HL-60 (cell line): ENCODE measurements around the gene PEX6.

Experiments used
- DNase-seq, 2 experiments: peaks; one replicate each; pipeline ENCODE4 v3.0.0-alpha.2; 2010 to 2020; ENCODE audit warnings: low read depth in 1 of 2, low spot score in 1 of 2
- H3K27ac ChIP-seq: fragments of 250-450 bp; sonication (Bioruptor Pico); replicated peaks from 2 replicates; pipeline ENCODE4 v1.5.1; 2020; ENCODE audit warnings: mild to moderate bottlenecking, moderate library complexity
- H3K27me3 ChIP-seq: fragments of 250-450 bp; sonication (Bioruptor Pico); 2 replicates; pipeline ENCODE4 v1.5.1; 2021; ENCODE audit warnings: mild to moderate bottlenecking, moderate library complexity; ENCODE audit not compliant: insufficient read depth, poor library complexity, severe bottlenecking
- H3K4me3 ChIP-seq: replicated peaks from 2 replicates; pipeline ENCODE4 v1.5.1; 2011; ENCODE audit warnings: mild to moderate bottlenecking, control low read depth, low read length; ENCODE audit not compliant: insufficient read depth
- CTCF ChIP-seq: IDR thresholded peaks from one replicate; pipeline ENCODE4 v1.5.1; 2011; ENCODE audit warnings: low read length, control low read depth, inconsistent platforms; ENCODE audit not compliant: insufficient read depth
- GABPA ChIP-seq: IDR thresholded peaks from 2 replicates; pipeline ENCODE4 v1.6.1; 2012; ENCODE audit warnings: low read depth
- POLR2AphosphoS5 ChIP-seq: IDR thresholded peaks from 2 replicates; pipeline ENCODE4 v1.6.1; 2012; ENCODE audit warnings: low read depth
- SPI1 ChIP-seq: IDR thresholded peaks from 2 replicates; pipeline ENCODE4 v1.6.1; 2012; ENCODE audit warnings: low read depth, mild to moderate bottlenecking, borderline replicate concordance
- TF ChIP-seq, protein P1 (sequence below): IDR thresholded peaks from 2 replicates; pipeline ENCODE4 v1.6.1; 2012; ENCODE audit warnings: low read depth; ENCODE audit not compliant: insufficient replicate concordance

The PEX6 gene

GRCh38 chr6:42971746-42972327, 7.1 kb downstream of the PEX6 start:
- no peak for DNase-seq
- Histone ChIP-seq H3K27ac (no peak overlapping the region), H3K27me3 (no peaks in the 10 kb centered on the region), H3K4me3 (no peak overlapping the region)
- TF ChIP-seq GABPA, result no peak
- TF ChIP-seq POLR2AphosphoS5, result no peak
- no peak for TF ChIP-seq SPI1
- TF ChIP-seq, protein P1, sequence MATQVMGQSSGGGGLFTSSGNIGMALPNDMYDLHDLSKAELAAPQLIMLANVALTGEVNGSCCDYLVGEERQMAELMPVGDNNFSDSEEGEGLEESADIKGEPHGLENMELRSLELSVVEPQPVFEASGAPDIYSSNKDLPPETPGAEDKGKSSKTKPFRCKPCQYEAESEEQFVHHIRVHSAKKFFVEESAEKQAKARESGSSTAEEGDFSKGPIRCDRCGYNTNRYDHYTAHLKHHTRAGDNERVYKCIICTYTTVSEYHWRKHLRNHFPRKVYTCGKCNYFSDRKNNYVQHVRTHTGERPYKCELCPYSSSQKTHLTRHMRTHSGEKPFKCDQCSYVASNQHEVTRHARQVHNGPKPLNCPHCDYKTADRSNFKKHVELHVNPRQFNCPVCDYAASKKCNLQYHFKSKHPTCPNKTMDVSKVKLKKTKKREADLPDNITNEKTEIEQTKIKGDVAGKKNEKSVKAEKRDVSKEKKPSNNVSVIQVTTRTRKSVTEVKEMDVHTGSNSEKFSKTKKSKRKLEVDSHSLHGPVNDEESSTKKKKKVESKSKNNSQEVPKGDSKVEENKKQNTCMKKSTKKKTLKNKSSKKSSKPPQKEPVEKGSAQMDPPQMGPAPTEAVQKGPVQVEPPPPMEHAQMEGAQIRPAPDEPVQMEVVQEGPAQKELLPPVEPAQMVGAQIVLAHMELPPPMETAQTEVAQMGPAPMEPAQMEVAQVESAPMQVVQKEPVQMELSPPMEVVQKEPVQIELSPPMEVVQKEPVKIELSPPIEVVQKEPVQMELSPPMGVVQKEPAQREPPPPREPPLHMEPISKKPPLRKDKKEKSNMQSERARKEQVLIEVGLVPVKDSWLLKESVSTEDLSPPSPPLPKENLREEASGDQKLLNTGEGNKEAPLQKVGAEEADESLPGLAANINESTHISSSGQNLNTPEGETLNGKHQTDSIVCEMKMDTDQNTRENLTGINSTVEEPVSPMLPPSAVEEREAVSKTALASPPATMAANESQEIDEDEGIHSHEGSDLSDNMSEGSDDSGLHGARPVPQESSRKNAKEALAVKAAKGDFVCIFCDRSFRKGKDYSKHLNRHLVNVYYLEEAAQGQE, result no peak
- TF ChIP-seq CTCF, result no peak

DNA sequence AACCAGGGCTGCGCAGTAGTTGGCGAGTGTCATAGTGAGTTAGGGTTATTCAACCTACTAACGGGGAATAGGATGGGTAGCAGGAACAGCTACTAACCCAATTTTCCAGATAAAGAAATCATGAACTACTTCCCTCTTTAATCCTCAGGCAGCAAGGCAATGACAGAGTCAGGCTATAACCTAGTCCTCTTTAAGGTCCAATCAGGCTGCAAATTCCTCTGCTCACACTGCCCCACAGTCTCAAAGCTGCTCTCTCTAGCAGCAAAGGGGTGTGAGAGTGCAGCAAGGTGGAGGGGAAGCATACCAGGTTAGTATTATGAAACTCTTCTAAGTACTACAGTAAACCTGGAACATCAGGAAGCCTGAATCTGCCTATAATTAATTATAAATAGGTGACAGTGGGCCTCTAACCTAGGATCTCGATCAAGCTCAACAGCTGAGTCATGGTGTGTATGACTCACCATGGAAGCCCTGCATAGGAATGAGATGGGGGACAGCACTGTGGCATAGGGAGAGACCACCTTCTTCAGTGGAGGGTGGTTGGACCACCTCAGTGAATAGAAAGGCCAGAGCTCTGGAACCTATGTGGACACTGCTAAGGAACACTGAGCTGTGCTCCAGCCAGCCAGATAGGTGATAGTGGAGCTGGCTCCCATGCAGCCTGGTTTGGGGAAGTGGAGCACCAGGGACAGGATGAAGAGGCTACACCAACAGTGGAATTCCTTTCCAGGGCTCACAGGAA, 7.9 kb downstream of the PEX6 start:
- peak in 1 of 2 experiments; percentile 12 for DNase-seq
- Histone ChIP-seq H3K27me3 (no peaks in the 10 kb centered on the region), H3K4me3 (no peak overlapping the region), H3K27ac (no peak overlapping the region)
- no peak for TF ChIP-seq GABPA
- TF ChIP-seq SPI1, result peak; percentile 63; the same call in 1 of the 2 replicates

GRCh38 chr6:42969934-42970333, 9.0 kb downstream of the PEX6 start:
- TF ChIP-seq POLR2AphosphoS5, result no peak
- TF ChIP-seq CTCF, result no peak
- TF ChIP-seq, protein P1, result no peak
- no peak for TF ChIP-seq SPI1
- TF ChIP-seq GABPA, result no peak
- Histone ChIP-seq H3K27ac (no peak overlapping the region), H3K27me3 (no peaks in the 10 kb centered on the region)

GRCh38 chr6:42969431-42969830, 9.6 kb downstream of the PEX6 start:
- TF ChIP-seq, protein P1, result no peak
- TF ChIP-seq GABPA, result no peak
- TF ChIP-seq POLR2AphosphoS5, result no peak
- no peak for TF ChIP-seq CTCF
- TF ChIP-seq SPI1, result no peak
- Histone ChIP-seq H3K4me3 (no peak overlapping the region), H3K27me3 (no peaks in the 10 kb centered on the region), H3K27ac (no peak overlapping the region)
- DNase-seq, result no peak

More at GRCh38 chr6:42969934-42970333, 9.0 kb downstream of the PEX6 start:
- no peak overlapping the region for H3K4me3 ChIP-seq
- DNase-seq, result no peak
